ENCODE results near the gene GLRX.

Gene GLRX

DNA sequence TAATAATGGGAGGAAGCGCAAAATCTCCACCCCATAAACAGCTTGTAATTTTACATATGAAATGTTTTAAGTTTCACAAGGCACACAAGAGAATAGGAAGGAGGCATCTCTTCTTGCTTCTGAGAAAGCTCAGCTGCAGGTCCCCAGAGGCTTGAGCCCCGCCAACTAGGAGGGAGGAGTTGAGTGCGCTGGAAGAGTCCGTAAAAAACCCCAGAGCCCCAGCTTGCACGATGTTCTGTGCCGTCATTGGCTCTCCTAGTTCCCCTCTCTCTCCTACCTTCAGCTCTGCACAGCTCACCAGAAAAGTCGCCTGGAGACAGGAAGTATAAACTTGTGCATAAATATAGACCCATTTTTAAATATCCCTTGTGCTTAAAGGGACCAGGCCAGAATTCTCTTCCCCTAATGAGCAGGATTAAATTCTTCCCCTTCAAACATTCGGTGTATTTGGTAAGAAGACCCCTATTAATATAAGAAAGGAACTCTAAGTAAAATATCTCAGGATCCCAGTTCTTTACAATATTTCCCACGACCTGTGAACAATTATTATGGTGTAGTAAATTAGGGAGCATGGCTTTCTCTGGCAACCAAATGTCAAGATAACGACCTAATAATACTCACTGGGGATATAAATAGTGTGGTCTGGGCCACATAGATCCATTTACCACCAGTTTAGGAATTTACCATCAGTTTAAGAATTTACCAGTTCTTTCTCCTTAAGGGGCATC, 13.7 kb downstream of the GLRX start:
- no peak for FAIRE-seq

- FAIRE-seq: no peak
These were observed 14.4 kb downstream of the GLRX start for GRCh38 chr5:95808013-95808685.

DNA sequence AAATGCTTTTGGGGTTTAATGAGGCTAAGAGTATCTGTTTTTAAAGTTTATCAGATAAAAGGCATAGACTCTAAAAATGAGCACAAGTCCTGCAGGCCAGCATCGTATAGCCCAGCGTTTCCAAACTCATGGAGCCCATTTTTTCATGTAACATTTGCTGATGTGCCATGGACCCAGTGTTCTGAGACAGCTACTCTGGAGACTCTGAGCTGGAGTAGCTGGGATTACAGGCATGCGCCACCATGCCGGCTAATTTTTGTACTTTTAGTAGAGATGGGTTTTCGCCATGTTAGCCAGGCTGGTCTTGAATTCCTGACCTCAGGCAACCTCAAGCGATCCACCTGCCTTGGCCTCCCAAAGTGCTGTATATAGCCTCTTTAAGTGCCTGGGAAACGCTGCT, 15.8 kb downstream of the GLRX start:
- FAIRE-seq: no peak

DNA sequence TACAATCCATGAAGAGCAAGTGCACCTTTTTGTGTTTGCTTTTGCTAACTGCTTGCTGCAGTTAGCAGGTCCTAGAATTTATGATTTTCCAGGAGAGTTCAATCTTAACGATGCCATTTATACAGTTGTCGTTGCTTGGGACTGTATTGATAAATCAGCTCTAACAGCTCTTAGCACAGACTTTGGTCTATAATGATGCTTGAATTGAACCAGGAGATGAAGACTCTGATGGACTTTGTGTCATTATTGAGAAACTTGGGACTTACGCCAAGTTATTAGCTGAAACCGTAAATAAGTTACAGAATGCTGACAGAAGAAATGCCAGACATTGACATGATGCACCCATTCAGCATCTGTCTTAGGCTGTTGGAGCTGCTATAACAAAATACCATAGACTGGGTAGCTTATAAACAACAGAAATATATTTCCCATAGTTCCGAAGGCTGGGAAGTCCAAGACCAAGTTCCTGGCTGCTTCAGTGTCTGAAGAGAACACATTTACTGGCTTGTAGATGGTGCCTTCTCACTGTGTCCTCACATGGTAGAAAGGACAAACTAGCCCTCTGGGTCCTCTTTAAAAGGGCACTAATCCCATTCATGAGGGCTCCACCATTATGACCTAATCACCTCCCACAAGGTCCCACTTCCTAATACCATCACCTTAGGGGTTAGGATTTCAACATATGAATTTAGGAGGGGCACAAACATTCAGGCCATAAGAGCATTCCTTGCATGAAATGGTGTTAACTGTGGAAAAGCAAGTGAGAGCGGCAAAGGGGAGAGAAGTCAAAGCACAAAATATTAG, 17.6 kb downstream of the GLRX start:
- no peak for FAIRE-seq

- no peak for FAIRE-seq
These were observed 19.0 kb downstream of the GLRX start for GRCh38 chr5:95803271-95804148.

DNA sequence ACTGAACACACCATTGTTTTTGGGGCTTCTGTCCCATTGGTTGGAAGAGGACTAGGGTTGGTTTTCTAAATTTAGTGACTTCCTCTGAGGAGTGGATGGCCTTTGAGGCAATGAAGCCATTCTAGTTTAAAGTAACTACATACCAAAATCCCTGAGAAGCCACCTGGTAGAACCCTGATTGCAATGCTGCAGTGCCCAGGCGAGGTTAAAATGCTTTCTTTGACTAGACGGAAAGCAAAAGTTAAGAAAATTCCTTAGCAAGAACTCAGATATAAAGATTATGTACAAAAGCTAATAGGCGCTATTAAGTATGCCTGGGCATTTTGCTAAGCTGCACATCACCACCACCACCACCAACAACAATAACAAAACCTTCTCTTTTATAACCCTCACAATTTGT, 20.6 kb downstream of the GLRX start:
- FAIRE-seq: no peak

- FAIRE-seq: no peak
These were observed 21.0 kb downstream of the GLRX start for GRCh38 chr5:95801532-95801931.

DNA sequence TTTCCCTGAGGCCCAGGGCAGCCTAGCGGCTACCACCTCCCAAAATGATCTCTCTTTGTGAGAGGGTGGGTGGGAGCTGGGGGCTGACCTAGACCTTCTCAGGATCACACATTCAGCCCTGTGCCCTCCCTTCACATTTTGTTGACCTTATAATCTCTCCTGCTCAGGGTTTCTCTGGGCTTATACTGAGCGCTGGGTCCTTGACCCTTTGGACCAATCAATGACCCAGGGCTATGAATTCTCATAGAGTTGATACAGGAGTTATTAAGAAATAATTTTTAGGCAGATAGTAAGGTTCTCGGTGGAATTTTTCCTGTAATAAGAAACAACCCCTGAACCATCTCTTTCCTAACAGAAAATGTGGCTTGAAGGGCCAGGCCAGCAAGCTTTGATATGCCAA, 22.0 kb downstream of the GLRX start:
- FAIRE-seq: no peak

- no peak for FAIRE-seq
These were observed 23.2 kb downstream of the GLRX start for GRCh38 chr5:95799191-95799835.

- FAIRE-seq: no peak
These were observed 24.0 kb downstream of the GLRX start for GRCh38 chr5:95798545-95798944.

GRCh38 chr5:95798048-95798447, 24.5 kb downstream of the GLRX start:
- FAIRE-seq: no peak

- no peak for FAIRE-seq
These were observed 25.2 kb downstream of the GLRX start for GRCh38 chr5:95797301-95797700.

- no peak for FAIRE-seq
These were observed 28.4 kb downstream of the GLRX start for GRCh38 chr5:95794070-95794516.

DNA sequence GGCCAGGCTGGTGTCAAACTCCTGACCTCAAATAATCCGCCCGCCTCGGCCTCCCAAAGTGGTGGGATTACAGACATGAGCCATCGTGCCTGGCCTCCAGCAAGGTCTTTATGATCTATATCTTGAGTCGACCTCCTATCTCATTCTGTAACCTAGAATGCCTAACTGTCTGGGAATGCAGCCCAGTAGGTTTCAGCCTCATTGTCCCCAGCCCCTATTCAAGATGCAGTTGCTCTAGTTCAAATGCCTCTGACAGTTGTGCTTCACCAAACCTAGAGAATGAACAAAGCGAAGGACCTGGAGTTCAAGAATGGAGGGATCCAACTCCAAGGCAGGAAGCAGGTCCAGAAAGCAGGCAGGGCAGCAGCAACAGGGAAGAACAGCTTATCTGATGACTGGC, 30.8 kb downstream of the GLRX start:
- no peak for FAIRE-seq

DNA sequence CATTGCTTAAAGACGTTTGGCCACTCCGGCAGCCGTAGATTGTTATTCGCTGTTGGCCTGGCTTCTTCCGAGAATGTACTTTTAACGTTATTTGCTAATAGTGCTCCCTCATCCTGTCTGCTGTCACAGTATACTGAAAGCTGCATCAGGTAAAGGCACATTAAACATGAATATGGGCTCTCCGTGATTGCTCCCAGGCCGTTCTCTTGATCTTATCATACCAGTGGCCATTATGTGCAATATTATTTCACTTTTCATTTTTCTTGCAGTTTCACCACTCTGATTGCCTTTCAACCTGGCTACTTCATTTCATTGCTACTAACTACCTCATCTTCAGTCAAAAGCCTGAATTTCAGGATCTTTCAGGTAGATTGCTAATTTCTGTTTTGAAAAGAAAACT, 34.0 kb downstream of the GLRX start:
- no peak for FAIRE-seq

DNA sequence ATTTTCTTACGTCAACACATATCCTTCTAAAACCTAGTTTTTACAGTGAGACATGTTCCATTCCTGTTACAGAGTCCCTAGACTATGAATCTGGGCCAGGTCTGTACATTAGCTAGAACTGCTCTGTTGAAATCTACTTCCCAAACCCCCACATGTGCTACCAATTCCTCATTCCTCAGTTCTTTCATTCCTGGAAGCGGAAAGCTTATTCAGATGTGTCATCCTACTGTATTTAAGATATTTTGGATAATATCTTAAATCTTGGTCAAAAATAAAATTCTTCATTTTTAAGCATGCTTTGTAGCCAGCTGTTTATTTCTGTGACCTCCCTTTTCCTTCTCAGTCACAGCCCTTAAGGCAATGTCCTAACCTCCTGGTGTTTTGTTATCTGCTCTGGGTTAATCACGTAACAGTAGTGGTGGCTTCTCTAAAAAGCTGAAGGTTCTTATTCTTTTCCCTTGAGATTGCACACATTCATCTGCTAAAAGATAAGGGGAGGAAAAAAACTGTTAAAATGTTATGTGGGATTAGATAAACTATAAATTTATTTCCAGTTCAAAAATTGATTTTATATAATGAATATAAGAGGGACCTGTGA, 35.6 kb downstream of the GLRX start:
- FAIRE-seq: no peak

DNA sequence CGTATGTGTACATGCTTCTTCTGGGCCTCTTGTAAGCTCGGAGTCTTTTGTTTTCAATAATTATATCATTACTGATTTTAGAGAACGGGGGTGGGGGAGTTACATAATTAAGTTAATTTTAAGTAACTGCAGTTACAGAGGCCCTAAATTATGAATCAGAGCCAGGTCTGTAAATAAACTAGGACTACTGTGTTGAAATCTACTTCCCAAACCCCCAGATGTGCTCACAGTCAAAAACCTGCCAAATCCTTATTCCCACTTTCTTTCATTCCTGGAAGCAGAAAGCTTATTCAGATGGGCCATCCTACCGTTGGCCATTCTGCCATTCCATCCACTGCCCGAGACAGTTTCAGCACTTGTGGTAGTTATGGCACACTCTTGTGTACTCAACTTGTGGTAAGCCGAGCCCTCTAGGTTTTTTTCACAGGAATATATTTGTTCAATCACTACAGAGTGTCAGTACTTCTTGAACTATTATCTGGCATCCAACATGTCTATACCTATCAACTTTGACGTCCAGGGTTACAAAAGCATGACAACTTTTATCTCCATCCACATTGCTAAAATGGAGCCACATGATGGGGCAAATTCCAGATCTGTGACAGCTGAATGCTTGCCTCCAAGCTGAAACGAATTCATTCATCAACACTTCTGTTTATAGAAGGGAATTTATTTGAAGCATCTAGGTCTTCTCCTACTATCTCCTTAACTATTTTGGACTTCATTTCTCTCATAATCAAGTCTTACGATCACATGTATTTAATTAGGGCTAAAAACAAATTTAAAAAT, 37.8 kb downstream of the GLRX start:
- FAIRE-seq: no peak

GRCh38 chr5:95783661-95784060, 38.9 kb downstream of the GLRX start:
- no peak for FAIRE-seq

DNA sequence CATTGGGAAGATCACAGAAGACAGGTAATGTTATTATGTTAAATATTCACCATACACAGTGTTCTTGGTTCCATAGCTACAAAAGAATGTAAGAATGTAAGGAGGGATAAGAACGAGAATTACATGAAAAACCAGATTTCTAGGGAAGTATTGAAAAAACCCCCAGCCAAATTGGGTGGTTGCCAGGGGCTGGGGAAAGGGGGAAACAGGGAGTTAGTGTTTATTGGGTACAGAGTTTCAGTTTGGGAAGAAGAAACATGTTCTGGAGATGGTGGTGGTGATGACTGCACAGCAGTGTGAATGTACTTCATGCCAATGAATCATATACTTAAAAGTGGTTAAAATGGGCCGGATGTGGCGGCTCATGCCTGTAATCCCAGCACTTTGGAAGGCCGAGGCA, 40.3 kb downstream of the GLRX start:
- FAIRE-seq: no peak

GRCh38 chr5:95781101-95781583, 41.4 kb downstream of the GLRX start:
- no peak for FAIRE-seq

- no peak for FAIRE-seq
These were observed 41.9 kb downstream of the GLRX start for GRCh38 chr5:95780597-95780996.

Measured in colon (tissue), 2 donors.